GM18507 (cell line): ENCODE measurements around the gene CAPN7.

Experiments used
- DNase-seq: peaks from one replicate; pipeline ENCODE4 v3.0.0; 2011; ENCODE audit warnings: low read depth; ENCODE audit not compliant: insufficient read length; ENCODE audit errors: extremely low spot score
- FAIRE-seq: peaks from 2 replicates; lab custom pipeline; 2011; peaks lifted over from hg19 to GRCh38; lab: Jason Lieb, UNC

Gene CAPN7

GRCh38 chr3:15269091-15269989 lies 63.3 kb downstream of the CAPN7 start:
- peak; percentile 62 for DNase-seq
- peak; percentile 73 for FAIRE-seq

DNA sequence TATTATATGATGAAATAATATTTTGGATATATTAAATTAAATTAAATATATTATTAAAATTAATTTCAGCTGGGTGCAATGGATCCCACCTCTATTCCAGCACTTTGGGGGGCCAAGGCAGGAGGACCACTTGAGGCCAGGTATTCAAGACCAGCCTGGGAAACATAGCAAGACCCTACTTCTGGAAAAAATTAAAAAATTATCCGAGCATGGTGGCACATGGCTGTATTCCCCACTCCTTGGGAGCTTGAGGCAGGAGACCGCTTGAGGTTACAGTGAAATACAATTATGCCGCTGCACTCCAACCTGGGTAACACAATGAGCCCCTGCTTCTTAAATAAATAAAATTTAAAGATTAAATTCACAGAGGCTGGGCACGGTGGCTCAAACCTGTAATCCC lies 65.0 kb downstream of the CAPN7 start:
- no peak for DNase-seq
- no peak for FAIRE-seq

DNA sequence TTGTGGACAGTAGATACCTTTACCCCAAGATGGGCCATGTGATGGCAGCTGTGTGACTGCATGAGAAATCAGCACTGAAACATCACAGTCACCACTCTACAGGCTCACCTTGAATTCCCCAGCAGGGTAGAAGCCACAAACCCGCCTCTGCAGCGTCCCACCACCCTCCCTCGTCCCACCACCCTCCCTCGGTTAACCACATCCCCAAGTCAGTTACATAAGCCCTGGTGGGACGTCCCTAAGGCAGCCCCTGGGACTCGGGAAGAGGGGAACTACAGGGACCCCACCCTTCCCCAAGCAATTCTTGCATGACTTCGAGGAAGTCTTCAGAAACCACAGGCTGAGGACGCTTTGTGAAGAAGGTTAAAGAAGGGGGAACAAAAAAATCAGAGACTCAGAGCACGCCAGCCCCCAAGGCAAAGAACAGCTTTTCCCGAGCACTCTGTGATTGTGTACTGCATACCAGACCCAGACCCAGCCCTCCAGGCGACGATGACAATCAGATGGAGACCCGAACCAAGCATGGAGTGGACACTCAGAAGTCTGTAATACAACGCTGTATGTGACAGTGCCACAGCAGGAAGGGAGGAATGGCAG lies 65.8 kb downstream of the CAPN7 start:
- peak; percentile 91 for FAIRE-seq
- DNase-seq = peak; percentile 56

DNA sequence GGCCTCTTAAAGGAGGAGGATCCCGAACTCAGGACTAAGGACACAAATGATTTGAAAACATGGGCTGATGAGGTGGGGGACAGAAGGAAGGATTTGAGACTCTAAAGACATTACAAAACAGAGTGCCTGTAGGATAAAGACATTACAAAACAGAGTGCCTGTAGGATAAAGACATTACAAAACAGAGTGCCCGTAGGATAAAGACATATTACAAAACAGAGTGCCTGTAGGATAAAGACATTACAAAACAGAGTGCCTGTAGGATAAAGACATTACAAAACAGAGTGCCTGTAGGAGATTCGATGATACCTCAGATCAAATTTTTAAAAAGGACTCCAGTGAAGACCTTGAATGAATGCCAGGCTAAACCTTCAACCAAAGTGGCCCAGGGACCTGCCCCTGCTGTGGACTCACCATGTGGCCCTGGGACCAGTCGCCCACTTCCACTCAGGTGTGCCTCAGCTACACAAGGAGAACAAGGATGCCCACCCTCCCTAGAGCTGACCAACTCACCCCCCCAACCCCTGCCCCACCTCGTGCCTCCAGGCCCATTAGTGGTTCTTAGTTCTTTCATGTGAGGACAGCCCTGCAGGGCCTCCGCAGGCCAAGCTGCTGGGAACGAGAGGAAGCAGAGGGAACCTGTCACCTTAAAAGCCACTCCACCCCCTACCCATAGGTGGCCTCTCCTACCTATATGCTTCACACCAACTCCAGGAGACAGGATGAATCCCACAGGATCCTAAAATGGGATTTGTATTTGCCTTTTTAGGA lies 66.6 kb downstream of the CAPN7 start:
- FAIRE-seq = no peak
- no peak for DNase-seq

GRCh38 chr3:15273227-15273626 lies 67.2 kb downstream of the CAPN7 start:
- DNase-seq (no peak), FAIRE-seq (no peak)

DNA sequence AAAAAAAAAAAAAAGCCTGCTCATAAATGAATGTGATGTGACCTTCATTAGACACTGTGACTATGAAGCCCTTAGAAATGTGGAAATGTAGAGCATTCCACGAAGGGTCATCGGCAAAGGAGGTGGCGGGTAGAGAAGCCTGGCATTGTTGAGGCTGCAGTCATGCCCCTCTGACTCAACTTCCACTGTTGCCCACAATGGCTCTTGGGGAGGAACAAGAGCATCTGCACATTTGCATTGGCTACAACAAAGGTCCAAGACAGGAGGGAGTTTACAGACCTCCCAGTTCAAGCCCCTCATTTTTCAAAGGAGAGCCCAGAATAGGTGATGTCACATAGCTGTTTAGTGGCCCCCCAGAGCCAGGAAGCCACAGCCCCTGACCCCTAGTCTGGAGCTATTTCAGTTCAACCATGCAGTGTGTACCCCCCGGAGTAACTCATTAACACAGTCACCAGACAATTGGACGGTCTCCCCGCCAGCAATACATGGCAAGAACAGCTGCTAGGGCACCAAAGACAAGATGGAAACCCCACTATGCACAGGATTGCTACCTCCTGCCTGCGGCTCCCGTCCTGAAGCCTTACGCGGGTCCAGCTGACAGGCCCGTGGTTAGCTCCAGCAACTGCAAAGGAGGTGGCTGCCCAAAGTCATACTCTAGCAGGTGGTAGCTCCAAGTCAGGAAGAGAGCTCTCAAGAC lies 70.1 kb downstream of the CAPN7 start:
- FAIRE-seq = no peak

GRCh38 chr3:15277861-15278500 lies 71.9 kb downstream of the CAPN7 start:
- DNase-seq = no peak
- no peak for FAIRE-seq

More for the DNA sequence above, 70.1 kb downstream of the CAPN7 start:
- DNase-seq = no peak

- no peak for FAIRE-seq
- DNase-seq = no peak
These were observed 73.2 kb downstream of the CAPN7 start for GRCh38 chr3:15279205-15279604.

GRCh38 chr3:15279671-15280402 lies 73.8 kb downstream of the CAPN7 start:
- no peak for DNase-seq
- no peak for FAIRE-seq

- DNase-seq (no peak), FAIRE-seq (no peak)
These were observed 74.9 kb downstream of the CAPN7 start for GRCh38 chr3:15280853-15281532.

- DNase-seq (no peak), FAIRE-seq (no peak)
These were observed 75.8 kb downstream of the CAPN7 start for GRCh38 chr3:15281817-15282216.

- FAIRE-seq (no peak), DNase-seq (no peak)
These were observed 77.7 kb downstream of the CAPN7 start for GRCh38 chr3:15283702-15284101.

DNA sequence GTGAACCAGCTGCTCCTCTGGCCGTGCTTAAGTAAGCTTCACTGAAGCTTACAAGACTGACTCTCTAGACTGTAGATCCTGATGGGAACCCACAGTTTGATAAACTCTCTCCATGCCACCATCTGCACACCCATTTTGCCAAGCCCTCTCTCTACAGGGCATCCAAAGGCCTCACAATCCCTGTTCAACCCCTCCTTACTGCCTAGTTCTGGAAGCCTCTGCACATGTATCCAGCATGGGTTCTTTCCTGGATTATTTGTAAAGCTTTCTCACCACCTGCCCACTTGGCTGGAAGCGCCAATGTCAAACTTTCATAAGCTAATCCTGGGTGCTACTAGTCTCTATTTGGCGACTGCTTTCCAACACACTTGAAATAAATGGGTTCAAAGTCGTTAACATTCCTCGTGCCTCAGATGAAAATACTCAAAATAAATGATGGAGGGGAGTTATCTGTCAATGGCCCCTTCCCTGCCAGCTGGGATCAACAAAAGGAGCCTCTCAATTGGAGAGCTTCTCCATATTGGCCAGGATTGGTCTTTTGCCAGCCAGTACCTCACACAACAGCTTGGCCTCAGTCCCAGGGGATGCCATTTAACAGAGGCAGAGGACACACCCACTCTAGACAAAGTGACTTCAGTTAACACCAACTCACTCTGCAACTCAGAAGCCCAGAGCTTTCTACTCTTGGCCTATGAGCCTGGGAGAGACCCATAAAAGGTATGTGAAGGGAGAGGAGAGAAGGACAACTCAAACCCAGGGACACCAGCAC lies 78.3 kb downstream of the CAPN7 start:
- peak; percentile 46 for FAIRE-seq
- no peak for DNase-seq

DNA sequence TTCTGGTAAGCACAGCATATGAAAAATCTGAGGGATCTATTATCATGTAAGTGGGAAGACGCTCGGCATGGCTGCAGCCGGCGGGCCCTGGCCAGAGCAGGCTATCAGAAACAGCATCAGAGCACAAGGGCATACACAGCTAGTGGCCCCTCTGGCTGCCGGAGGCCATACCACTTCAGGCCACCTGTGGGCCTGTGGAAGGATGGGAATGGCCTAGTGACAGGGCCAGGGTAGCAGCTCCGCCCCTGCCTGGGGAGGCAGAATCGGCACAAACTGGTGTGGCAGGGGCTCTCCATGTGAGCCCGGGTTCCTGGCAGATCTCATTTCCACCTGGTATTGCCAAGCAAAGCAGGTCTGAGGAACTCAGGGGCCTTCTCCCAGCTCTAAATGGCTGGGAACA lies 80.0 kb downstream of the CAPN7 start:
- no peak for DNase-seq
- FAIRE-seq = no peak

- DNase-seq (no peak), FAIRE-seq (no peak)
These were observed 81.7 kb downstream of the CAPN7 start for GRCh38 chr3:15287565-15288330.

DNA sequence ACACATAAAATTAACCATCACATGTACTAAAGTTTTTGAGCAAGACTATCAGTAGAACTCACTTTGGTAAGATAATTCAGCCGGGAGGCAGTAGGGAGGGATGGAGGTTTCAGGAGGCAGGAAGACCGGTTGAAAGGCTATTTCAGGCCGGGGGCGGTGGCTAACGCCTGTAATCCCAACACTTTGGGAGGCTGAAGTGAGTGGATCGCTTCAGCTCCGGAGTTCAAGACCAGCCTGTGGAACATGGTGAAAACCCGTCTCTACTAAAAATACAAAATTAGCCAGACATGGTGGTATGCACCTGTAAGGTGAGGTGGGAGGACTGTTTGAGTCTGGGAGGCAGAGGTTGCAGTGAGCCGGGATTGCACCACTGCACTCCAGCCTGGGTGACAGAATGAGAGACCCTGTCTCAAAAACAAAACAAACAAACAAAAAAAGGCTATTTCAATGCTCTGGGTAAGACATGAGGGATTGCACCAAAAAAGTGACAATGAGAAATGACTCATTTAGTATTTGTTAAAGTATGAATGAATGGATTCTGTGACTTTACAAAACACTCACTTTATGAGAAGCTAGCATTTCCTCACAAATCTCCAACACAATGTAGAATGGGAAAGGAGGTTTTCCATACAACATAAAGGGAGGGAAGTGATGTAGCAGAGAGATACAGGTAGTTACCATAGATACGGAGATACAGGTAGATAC lies 82.4 kb downstream of the CAPN7 start:
- no peak for FAIRE-seq
- DNase-seq = no peak
